CD1c-positive myeloid dendritic cell (primary cell): ENCODE measurements around the gene CCDC154.
A peak's percentile ranks its signal among the peaks of the same experiment; 100 is the strongest.

Source experiments
- DNase-seq: peaks from one replicate; pipeline ENCODE4 v3.0.0-alpha.2; 2016; ENCODE audit errors: extremely low spot score

CCDC154 gene

DNA sequence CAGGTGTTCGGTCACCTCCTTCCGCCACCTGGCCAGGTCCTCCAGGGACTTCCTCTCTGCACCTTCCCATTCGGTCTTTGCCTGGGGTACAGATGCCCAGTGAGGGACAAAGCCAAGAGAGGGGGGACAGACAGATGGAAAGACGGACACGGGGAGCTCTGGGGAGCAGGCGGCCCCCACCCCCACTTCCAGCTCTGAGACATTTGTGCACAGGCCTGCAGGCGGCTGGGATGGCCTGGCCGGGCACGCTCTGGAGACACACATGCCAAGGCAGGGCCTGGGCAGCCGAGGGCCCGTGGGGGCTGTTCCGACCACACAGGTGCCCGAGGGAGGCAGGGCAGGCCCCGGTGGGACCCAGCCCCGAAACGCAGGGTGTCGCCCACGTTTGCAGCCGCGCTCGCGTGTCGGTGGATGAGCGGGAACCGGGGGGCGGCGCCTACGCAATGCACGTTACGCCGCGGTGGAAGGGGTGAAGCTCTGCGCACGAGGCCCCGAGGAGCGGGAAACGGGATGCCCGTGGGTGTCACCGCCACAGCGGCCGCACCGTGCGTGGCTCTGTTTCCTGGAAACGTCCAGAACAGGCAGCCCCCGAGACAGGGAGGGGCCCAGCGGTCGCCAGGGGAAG, 7.5 kb downstream of the CCDC154 start:
- no peak for DNase-seq

DNA sequence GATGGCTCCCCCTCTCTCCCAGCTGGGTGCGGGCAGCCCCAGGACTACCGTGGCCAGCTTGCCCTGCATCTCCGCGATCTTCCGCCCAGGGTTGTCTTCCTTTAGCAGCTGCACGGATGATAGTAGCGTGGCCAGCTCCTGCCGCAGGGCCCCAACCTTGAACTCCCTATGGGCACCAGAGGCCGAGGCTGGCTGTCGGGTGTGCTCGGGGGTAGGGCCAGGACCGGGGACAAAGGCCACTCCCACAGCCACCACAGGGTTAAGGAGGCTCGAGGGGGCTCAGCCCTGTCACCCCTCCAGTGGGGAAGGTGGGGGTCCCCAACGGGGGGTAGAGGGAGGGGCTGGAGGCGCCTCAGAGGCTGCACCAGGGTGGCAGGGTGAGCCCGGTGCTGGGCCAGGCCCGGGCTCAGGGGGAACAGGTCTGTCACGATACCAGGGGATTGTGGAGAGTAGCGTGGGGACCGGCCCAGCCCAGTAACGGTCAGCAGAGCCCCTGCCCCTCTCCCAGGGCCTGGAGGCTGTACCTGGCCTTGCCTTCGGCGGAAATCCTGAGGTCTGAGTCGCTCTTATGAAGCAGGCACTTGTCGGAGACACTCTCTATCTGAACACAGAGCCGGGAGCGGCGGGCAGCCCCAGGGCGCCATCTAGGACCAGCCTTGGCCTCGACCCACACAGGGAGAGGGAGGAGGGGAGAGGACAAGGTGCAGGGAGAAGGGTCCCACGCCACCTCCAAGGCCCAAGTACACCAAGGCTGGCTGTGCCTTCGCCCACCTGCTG, 8.2 kb downstream of the CCDC154 start:
- DNase-seq = no peak

DNA sequence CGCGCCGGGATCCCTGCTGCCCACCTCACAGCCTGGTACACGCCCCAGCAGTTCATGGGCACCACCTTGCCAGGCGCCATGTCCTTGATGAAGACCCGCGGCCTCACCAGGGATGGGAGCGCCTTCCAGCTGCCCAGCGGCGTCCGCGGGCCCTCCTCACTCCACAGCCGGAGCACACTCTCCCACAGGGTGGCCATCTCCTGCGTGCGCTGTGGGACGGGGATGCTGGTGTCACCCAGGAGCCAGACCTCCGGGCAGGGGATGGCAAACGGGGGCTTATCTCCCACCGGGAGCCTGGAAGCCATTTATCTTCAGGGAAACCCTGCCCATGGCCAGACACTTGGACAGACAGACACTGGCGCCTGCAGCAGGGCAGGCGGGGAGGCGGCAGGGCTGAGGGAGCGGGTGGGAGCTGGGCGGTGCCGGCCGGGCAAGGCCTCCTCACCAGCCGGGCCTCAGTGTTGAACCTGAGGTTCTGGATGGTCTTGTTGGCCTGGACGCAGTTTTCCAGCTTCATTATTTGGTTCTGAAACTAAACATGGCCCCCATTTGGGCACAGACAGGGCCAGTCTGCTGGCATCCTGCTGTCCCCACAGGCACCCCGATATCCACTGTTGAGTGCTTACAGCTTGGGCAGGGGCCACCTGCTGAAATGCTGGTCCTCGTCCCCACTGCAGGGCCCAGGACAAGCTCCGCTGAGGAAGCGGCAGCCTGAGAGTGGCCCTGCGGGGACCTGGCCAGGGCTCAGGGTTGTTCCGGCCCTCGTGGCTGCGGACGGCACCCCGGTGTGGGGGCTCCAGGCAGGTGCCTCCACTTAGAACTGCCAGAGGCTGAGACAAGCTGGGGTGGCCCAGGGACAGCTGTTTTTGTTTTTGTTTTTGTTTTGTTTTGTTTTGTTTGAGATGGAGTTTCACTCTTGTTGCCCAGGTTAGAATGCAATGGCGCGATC, 9.4 kb downstream of the CCDC154 start:
- no peak for DNase-seq

DNA sequence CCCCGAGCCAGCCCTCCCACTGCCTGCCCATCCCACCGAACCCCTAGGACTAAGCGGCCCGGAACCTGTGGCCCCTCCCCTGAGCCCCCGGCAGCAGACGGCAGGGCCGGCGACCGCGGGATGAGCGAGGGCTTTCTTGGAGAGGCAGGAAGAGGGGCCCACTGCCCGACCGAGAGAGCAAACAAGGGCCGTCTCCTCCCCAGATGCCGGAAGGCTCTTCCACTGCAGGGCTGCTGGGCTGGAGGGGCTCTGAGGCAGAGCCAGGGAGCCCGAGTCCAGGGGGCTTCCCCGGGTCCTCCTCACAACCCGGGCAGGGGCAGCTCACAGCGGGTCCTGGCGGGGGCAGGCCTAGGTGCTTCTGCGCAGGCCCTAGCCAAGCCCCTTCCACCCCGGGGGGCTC, 10.6 kb downstream of the CCDC154 start:
- no peak for DNase-seq

DNA sequence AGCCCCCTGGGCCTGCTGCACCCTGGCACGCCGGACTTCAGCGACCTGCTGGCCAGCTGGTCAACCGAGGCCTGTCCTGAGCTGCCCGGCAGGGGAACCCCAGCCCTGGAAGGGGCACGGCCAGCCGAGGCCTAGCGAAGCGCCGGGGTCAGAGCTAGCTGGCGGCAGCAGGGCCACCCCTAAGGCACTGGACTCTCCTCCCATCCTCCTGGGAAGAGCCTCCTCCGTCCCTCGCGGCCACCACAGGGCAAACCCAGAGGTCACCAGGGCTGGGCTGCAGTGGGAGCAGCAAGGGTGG, 11.1 kb downstream of the CCDC154 start:
- DNase-seq = no peak

DNA sequence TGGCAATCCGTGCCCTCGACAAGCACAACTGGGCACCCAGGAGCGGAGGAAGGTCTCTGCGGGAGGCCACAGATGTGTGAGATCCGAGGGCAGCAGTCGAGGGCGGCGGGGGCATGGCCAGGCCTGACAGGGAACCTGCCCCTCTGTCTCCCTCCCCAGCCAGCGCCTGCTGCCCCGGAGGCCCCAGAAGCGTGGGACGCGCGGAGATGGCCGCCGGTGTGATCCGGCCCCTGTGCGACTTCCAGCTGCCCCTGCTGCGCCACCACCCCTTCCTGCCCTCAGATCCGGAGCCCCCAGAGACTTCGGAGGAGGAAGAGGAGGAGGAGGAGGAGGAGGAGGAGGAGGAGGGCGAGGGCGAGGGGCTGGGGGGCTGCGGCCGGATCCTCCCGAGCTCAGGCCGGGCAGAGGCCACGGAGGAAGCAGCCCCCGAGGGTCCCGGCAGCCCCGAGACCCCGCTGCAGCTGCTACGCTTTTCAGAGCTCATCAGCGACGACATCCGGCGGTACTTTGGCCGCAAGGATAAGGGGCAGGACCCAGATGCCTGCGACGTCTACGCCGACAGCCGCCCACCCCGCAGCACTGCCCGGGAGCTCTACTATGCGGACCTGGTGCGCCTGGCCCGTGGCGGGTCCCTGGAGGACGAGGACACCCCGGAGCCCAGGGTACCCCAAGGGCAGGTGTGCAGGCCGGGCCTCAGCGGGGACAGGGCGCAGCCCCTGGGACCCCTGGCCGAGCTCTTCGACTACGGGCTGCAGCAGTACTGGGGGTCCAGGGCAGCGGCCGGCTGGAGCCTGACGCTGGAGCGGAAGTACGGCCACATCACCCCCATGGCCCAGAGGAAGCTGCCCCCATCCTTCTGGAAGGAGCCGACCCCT, 11.7 kb downstream of the CCDC154 start:
- DNase-seq = peak; percentile 8

DNA sequence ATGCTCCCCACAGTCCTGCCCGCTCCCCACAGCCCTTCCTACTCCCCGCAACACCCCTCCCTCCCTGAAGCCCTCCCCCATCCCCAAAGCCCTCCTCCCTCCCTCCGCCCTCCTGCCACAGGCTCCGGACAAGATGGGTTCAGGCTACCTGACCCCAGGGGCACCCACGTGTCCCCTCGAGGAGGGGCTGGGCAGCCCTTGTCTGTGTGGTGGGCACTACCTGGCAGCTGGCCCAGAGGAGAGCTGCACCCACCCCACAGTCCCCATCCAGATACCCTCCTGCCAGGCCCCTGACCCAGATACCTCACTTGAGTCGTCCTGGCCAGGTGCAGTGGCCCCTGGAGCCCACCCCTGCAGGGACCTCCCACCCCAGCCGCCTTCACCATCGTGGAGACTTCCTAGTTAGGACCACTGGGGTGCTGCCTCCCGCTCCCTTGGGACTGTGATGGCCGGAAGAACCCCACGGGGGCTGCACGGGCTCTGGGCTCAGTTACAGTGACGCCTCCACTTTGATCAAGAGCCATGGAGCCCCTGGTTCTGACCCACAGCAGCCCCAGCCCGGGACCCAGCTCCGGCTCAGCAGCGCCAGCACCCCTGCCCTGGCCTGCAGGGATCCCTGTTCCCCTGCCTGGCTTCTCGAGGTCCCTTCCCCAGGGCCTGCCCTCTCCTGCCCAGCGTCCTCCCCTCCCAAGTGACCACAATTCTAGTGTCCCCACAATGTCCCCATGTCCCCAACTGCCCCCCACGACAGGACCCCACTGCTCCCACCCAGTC, 12.7 kb downstream of the CCDC154 start:
- DNase-seq = no peak

DNA sequence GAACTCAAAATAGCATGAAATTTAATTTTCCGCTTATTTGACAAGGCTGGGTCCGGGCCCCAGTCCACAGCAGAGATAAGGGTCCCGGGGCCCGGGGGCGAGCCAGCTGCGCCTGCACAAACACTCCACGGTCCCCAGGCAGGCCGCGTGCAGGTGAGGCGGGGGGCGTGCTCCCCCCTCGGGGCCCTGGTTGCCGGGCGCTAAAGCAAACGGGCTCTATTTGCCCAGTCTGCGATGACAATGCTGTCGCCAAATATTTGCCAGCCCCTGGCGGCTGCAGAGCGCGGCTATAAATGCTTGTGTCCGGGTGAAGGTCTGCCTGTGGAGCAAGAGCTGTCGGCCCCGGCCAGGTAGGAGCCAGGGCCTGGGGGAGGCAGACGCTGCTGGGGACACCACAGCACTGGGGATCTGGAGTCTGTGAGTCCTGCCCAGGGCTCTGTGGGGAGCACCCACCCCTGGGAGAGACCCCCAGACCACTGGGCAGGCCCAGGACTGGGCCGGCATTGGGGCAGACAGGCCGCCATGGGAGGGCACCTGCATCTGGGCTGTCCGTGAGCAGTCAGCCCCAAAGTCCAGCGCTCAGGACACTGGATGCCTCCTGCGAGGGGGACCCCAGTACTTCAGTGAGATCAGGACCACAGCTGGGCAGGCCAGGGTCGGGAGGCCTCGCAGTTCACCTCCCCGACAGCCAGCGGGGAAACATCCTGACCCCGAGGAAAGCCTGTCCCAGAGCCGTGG, 13.4 kb downstream of the CCDC154 start, which contains the start of gene PERCC1:
PERCC1 (plus strand) TSS at position 320 of the 738 bp plus-strand sequence. CDS start 1,516 bp downstream, outside the sequence.
- no peak for DNase-seq

DNA sequence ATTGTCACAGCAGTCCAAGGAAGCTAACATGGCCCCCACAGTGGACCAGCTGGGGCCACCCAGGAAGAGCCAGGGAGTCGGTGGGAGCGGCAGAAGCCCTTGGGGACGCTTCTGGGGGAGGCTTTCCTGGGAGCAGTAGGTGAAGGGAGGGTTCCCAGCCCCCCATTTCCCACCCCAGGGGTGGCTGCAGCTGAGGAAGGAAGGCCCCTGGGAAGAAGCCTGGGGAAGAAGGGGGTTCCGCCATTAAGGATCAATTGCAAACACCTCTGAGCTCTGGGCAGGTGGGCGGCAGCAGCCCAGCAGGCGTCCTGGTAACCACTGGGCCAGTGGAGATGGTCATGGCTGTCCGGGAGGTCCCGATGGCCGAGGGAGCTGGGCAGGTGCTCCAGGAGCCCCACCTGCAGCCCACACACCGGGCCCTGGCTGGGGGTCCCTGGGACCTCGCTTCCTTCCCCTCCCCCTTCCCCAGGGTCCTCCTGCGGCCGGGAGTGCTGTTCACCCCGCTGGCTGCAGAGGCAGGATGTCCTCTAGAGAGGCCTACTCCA, 14.1 kb downstream of the CCDC154 start:
- DNase-seq = no peak

DNA sequence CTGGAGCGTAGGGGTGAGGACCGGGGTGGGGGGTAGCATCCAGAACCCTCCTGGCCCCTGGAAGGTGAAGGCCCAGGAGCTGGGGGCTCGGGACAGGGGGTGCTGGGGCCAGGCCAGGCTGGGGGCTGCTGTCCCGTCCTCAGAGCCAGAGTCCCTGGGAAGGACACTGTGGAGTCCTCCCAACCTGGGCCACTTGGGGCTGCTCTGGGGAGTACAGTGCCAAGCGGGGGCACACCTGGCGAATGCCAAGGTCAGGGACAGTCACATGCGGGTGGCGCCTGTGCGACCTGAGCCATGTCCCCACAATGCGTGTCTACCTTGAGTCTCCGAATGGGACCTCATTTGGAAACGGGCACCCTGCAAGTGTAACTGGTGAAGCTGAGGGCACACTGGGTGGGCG, 14.7 kb downstream of the CCDC154 start:
- DNase-seq = no peak

DNA sequence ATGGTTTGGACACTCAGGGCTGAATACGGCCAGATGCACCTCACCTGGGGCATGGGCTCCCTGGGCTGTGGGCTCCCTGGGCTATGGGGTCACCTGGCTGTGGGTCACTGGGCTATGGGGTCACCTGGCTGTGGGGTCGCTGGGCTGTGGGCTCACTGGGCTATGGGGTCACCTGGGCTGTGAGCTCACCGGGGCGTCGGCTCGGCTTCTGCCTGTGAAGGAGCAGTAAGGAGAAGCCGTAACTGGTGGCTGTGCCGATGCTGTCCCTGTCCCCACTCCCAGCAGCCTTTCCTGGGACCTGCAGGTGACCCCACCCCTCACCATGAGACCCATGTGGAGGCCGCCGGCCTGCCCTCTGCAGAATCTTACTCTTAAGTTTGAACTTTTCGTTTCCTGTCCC, 15.3 kb downstream of the CCDC154 start:
- no peak for DNase-seq

DNA sequence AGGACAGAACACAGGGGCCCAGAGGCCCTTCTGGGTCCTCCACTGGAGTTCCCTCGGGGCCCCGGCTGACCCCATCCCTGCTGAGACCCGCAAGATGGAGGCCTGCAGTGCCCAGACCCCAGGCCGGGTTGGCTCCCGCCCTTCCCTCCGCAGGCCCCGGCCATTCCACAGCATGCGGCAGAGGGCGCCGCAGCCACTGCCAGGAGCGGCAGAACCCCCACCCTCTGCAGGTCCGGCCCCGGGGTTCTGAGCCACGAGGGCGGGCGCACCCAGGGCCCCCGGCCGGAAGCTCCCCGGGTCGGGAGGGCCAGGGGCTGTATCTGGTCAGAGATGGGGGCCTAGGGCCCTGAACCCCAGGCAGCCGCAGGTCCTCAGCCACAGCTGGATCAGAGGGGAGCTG, 15.8 kb downstream of the CCDC154 start:
- DNase-seq = peak; percentile 54

DNA sequence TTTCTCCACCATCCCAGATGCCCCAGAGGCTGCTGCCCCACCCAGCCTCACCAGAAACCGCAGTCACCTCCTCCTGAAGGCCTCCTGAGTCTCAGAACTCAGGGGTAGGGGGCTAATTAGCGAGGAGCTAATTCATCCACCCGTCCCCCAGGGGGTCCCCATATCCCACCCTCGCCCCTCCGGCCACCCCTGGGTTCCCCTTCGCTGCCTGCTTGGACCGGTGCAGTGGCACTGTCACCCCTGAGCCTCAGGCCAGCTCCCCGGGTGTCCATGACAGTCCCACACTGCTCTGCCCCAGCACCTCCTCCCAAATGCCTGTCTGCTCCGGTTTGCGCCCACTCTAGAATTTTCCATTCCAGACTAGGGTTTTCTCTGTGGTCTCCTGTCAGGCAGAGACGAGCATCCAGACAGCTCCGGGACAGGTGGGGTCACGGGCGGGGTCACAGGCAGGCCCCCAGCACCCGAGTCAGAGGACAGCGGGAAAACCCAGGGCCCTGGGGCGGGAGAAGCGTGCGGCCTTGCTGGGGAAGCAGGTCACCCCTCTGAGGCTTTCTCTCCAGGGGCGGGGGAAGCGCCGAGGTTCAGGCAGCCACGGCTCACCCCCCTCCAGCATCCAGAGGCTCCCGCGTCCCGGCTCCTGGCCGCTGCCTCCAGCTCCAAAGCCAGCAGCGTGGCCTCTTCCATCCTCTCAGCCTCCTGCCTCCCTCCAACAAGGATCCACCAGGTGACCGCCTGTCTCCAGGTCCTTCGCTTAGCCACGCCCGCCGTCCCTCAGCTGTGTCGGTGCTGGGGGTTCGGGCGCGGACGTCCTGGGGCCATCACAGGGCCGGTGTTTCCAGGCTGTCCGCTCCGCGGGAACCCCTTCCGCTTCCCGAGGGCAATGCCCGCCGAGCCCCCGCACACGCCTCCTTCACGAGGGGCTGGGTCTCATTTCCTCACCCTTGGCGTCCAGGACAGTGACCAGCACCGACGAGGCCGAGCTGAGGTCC, 16.6 kb downstream of the CCDC154 start:
- DNase-seq = no peak

DNA sequence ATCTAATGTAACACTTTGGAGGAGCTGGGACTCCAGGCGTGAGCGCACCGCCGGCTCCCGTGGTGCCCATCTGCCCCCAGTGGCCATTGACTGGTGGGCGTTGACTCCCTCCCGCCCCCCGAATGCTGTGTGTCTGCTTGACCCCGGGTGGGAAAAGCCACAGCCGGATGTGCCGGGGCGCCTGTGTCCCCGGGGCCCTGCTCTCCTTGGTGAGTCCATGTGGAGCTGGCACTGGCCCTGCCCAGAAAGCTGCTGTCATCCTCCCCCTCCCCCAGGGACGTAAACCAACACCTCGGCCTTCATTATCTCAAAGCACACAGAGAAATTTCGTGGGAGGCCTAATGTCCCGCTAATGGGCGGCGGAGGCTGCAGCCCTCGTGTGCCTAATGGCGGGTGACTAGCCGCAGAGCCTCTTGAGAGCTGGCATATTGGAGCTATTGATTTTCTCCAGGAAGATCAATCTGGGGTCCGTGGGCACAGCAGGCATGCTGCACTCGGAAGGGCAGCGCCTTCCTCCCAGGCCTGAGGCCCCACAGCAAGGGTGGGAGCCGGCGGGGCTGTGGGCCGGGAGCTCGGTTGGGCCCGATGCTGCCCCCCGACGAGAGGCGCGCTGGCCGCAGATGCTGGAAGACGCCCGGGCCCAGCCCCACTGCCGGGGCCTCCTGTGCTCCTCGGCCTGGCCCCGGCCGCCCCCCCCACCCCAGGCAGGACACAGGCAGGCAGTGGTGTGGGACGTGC, 17.5 kb downstream of the CCDC154 start:
- no peak for DNase-seq

DNA sequence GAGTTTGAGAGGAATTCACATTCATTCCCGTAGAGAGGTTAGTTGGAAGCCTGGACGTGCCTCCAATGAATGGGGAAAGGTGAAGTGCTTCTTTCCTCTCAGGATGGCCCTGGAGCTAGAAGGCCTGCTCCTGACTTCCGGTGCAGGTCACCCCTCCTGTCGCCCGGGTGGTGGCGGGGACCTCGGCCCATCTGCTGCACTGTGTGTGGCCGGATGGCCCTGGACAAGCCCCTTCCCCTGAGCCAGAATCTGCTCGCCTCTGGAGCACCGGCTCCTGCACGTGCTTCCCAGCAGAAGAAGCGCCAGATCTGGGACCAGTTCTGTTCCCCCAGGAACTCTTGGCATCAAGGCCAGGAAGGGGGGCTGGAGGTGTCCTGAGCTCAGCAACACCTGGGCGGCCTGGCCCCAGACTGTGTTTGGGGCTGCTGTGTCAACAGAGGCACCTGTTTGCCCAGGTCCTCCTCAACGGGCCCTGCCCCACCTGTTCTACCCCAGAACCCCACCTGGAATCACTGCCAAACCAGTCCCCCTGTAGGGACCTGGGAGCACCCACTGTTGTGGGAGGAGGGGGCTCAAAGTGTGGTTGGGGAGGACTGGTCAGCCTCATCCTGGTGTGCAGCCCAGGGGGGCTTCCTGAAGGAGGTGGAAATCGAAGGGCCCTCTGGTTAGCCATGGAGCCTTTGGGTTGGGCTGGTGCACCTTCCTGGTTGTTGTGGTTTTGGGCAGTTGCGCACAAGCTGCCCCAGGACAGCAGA, 18.6 kb downstream of the CCDC154 start:
- no peak for DNase-seq

DNA sequence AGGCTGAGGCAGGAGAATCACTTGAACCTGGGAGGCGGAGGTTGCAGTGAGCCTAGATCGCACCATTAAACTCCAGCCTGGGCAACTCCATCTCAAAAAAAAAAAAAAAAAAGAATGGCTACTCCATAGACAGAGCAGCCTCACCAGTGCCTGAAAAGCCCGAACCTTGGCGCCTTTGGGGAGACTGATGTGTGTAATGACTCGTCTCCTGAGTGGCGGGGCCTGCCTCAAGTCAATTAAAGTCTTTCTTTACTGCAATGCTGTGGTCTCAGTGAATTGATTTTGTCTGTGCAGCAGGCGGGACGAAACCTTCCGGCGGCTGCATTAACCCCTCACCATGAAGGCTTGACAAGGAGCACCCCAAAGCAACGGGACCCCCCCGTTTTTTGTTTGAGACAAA, 20.3 kb downstream of the CCDC154 start:
- no peak for DNase-seq

DNA sequence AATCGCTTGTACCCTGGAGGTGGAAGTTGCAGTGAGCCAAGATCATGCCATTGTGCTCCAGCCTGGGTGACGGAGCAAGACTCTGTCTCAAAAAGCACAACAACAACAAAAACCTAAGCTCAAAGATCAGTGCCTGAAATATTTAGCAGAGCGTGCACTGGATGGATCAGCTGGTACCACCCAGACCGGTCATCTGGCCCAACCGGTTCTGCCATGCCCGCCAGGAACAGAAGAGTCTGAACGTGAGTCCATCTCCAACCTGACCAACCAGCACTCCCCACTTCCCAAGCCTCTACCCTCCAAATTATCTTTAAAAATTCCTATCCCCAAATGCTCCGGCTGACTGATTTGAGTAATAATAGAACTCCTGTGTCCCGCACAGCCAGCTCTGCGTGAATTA, 22.3 kb downstream of the CCDC154 start:
- no peak for DNase-seq
